Nephron progenitor cell (in vitro differentiated cells): ENCODE measurements around the gene VPS26B.

Experiments
- DNase-seq: peaks from one replicate; pipeline ENCODE4 v3.0.0; 2021
- H3K27ac Mint-ChIP-seq: 2 replicates; pipeline ENCODE4 v1.8.0; 2021; ENCODE audit warnings: mild to moderate bottlenecking, moderate library complexity, mixed read lengths
- H3K27me3 Mint-ChIP-seq: 2 replicates; pipeline ENCODE4 v1.8.0; 2021; ENCODE audit warnings: mild to moderate bottlenecking, low read depth, mixed read lengths; ENCODE audit not compliant: poor library complexity
- H3K36me3 Mint-ChIP-seq: 2 replicates; pipeline ENCODE4 v1.8.0; 2021; ENCODE audit warnings: low read depth, mixed read lengths
- H3K4me1 Mint-ChIP-seq: 2 replicates; pipeline ENCODE4 v1.8.0; 2021; ENCODE audit warnings: mixed read lengths
- H3K4me3 Mint-ChIP-seq: 2 replicates; pipeline ENCODE4 v1.8.0; 2021; ENCODE audit warnings: mild to moderate bottlenecking, moderate library complexity, mixed read lengths
- H3K9me3 Mint-ChIP-seq: 2 replicates; pipeline ENCODE4 v1.8.0; 2021; ENCODE audit warnings: mild to moderate bottlenecking, moderate library complexity, mixed read lengths
- CTCF ChIP-seq: fragments of 200-600 bp; sonication (generic); IDR thresholded peaks from 2 replicates; pipeline ENCODE4 v1.5.0; 2021; ENCODE audit warnings: antibody characterized with exemption

The VPS26B gene

GRCh38 chr11:134235399-134235798 is 10.9 kb downstream of the VPS26B start:
- H3K36me3 Mint-ChIP-seq, result peaks cover 34% of the 10 kb centered on the region
- no peaks in the 10 kb centered on the region for H3K9me3 Mint-ChIP-seq
- DNase-seq, result no peak
- H3K4me1 Mint-ChIP-seq, result peaks cover 23% of the 10 kb centered on the region
- H3K4me3 Mint-ChIP-seq, result no peak overlapping the region
- no peak for TF ChIP-seq CTCF
- no peak overlapping the region for H3K27ac Mint-ChIP-seq
- H3K27me3 Mint-ChIP-seq, result peaks cover 3% of the 10 kb centered on the region

GRCh38 chr11:134236834-134237556 is 12.5 kb downstream of the VPS26B start:
- Mint-ChIP-seq H3K27ac (peak overlapping the region; percentile 37), H3K4me1 (peaks cover 11% of the 10 kb centered on the region), H3K36me3 (peaks cover 34% of the 10 kb centered on the region), H3K9me3 (no peaks in the 10 kb centered on the region), H3K27me3 (peaks cover 3% of the 10 kb centered on the region), H3K4me3 (no peak overlapping the region)
- no peak for DNase-seq
- TF ChIP-seq CTCF, result no peak

GRCh38 chr11:134237557-134237922 is 13.1 kb downstream of the VPS26B start:
- DNase-seq, result no peak
- no peaks in the 10 kb centered on the region for H3K9me3 Mint-ChIP-seq
- H3K27ac Mint-ChIP-seq, result peak overlapping the region; percentile 37
- H3K36me3 Mint-ChIP-seq, result peaks cover 34% of the 10 kb centered on the region
- H3K27me3 Mint-ChIP-seq, result peaks cover 3% of the 10 kb centered on the region
- H3K4me3 Mint-ChIP-seq, result no peak overlapping the region
- TF ChIP-seq CTCF, result no peak
- peaks cover 5% of the 10 kb centered on the region for H3K4me1 Mint-ChIP-seq

GRCh38 chr11:134238956-134239355 is 14.5 kb downstream of the VPS26B start:
- no peak for TF ChIP-seq CTCF
- Mint-ChIP-seq H3K27ac (no peak overlapping the region), H3K4me1 (no peaks in the 10 kb centered on the region), H3K9me3 (no peaks in the 10 kb centered on the region), H3K36me3 (peaks cover 34% of the 10 kb centered on the region), H3K27me3 (peaks cover 3% of the 10 kb centered on the region), H3K4me3 (no peak overlapping the region)
- no peak for DNase-seq

- DNase-seq, result no peak
- Mint-ChIP-seq H3K27ac (no peak overlapping the region), H3K9me3 (no peaks in the 10 kb centered on the region), H3K4me3 (no peak overlapping the region), H3K27me3 (peaks cover 3% of the 10 kb centered on the region), H3K4me1 (no peaks in the 10 kb centered on the region), H3K36me3 (peaks cover 26% of the 10 kb centered on the region)
- no peak for TF ChIP-seq CTCF
These were observed 16.1 kb downstream of the VPS26B start for GRCh38 chr11:134240592-134240991.

GRCh38 chr11:134242376-134242775 is 17.9 kb downstream of the VPS26B start:
- no peak for TF ChIP-seq CTCF
- peaks cover 3% of the 10 kb centered on the region for H3K27me3 Mint-ChIP-seq
- no peak overlapping the region for H3K27ac Mint-ChIP-seq
- DNase-seq, result no peak
- no peaks in the 10 kb centered on the region for H3K9me3 Mint-ChIP-seq
- H3K4me3 Mint-ChIP-seq, result no peak overlapping the region
- H3K36me3 Mint-ChIP-seq, result peaks cover 23% of the 10 kb centered on the region
- no peaks in the 10 kb centered on the region for H3K4me1 Mint-ChIP-seq
